Vagina (tissue), 2 donors: Measurements from ENCODE around the gene F2R.
"Not testable (repeated sequence)": the region's sequence is repeated elsewhere in the genome, so short reads cannot be mapped to it uniquely, and the experiment has no call there.

ENCODE experiments used
- POLR2AphosphoS5 ChIP-seq, 2 donors: sonication (generic); formaldehyde crosslinking; IDR thresholded peaks; one replicate each; pipeline ENCODE4 v1.9.0; 2017; ENCODE audit warnings: antibody characterized with exemption in 2 of 2, mild to moderate bottlenecking in 2 of 2, low read depth in 1 of 2; ENCODE audit not compliant: insufficient read depth in 1 of 2
- TF ChIP-seq, protein P1 (sequence below), 3 experiments: fragments of 450-650 bp in 2 of 3; fragments of 200-600 bp in 1 of 3; sonication (generic) in 1 of 3; IDR thresholded peaks; one replicate each; pipeline ENCODE4 v1.5.1; 2017 to 2019; ENCODE audit warnings: antibody characterized with exemption in 3 of 3, mild to moderate bottlenecking in 2 of 3, moderate library complexity in 2 of 3

DNA sequence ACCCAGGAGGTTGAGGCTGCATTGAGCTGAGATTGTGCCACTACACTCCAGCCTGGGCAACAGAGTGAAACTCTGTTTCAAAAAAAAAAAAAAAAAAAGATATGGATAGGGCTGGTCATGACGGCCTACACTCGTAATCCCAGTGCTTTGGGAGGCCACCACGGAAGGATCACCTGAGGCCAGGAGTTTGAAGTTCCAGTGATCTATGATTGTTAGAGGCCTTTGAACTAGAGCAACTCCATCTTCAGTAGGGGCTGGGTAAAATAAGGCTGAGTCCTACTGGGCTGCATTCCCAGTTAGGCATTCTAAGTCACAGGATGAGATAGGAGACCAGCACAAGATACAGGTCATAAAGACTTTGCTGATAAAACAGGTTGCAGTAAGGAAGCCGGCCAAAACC lies 64.7 kb downstream of the F2R start:
- TF ChIP-seq, protein P1, sequence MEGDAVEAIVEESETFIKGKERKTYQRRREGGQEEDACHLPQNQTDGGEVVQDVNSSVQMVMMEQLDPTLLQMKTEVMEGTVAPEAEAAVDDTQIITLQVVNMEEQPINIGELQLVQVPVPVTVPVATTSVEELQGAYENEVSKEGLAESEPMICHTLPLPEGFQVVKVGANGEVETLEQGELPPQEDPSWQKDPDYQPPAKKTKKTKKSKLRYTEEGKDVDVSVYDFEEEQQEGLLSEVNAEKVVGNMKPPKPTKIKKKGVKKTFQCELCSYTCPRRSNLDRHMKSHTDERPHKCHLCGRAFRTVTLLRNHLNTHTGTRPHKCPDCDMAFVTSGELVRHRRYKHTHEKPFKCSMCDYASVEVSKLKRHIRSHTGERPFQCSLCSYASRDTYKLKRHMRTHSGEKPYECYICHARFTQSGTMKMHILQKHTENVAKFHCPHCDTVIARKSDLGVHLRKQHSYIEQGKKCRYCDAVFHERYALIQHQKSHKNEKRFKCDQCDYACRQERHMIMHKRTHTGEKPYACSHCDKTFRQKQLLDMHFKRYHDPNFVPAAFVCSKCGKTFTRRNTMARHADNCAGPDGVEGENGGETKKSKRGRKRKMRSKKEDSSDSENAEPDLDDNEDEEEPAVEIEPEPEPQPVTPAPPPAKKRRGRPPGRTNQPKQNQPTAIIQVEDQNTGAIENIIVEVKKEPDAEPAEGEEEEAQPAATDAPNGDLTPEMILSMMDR (IDR thresholded peaks at IDR 0.05), result not testable (repeated sequence)
- TF ChIP-seq POLR2AphosphoS5 (IDR thresholded peaks at IDR 0.05; ENCODE audit: insufficient read depth in 1 of 2, low read depth in 1 of 2), result not testable (repeated sequence)
